ENCODE data around the gene PFDN6.
"Not testable (repeated sequence)": the region's sequence is repeated elsewhere in the genome, so short reads cannot be mapped to it uniquely, and the experiment has no call there.

PFDN6 gene

DNA sequence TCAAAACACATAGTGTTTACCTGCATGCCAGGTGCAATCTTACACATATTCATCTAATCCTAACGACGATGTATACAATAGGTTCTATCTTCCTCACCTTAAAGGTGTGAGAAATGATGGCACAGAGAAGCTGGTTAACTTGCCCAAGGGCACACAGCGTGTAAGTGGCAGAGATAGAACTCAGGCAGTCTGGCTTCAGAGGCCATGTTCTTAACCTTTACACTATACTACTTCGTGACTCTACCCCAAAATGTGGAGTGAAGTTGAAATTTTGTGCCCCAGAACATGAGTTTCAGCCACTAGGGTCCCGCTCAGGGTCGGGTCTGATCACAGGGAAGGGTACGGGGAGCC, 18.3 kb upstream of the PFDN6 start:
- Mint-ChIP-seq H3K4me3 (peak overlapping the region; percentile 96), H3K36me3 (peaks cover 23% of the 10 kb centered on the region), H3K27ac (peak overlapping the region; percentile 99), H3K9me3 (ENCODE audit: low read depth) (no peaks in the 10 kb centered on the region), H3K4me1 (ENCODE audit: low read depth) (peaks cover 35% of the 10 kb centered on the region), H3K27me3 (no peaks in the 10 kb centered on the region)

GRCh38 chr6:33271468-33272274, 17.7 kb upstream of the PFDN6 start, which contains the start of the genes RPS18 and VPS52:
RPS18 (plus strand) TSS chr6:33272075; CDS start chr6:33272120, 45 bp downstream.
VPS52 (minus strand) TSS chr6:33271876; CDS start chr6:33271675, 201 bp downstream.
- Mint-ChIP-seq H3K27ac (peak within 1 kb of the TSS; percentile 99), H3K36me3 (peaks cover 23% of the 10 kb centered on the region), H3K9me3 (ENCODE audit: low read depth) (no peaks in the 10 kb centered on the region), H3K4me3 (peak within 1 kb of the TSS; percentile 96), H3K27me3 (no peaks in the 10 kb centered on the region), H3K4me1 (ENCODE audit: low read depth) (peaks cover 41% of the 10 kb centered on the region)

GRCh38 chr6:33272275-33273128, 16.9 kb upstream of the PFDN6 start:
- H3K9me3 Mint-ChIP-seq (ENCODE audit: low read depth), result no peaks in the 10 kb centered on the region
- no peaks in the 10 kb centered on the region for H3K27me3 Mint-ChIP-seq
- peak overlapping the region; percentile 99 for H3K27ac Mint-ChIP-seq
- H3K4me1 Mint-ChIP-seq (ENCODE audit: low read depth), result peaks cover 43% of the 10 kb centered on the region
- peak overlapping the region; percentile 96 for H3K4me3 Mint-ChIP-seq
- H3K36me3 Mint-ChIP-seq, result peaks cover 23% of the 10 kb centered on the region

DNA sequence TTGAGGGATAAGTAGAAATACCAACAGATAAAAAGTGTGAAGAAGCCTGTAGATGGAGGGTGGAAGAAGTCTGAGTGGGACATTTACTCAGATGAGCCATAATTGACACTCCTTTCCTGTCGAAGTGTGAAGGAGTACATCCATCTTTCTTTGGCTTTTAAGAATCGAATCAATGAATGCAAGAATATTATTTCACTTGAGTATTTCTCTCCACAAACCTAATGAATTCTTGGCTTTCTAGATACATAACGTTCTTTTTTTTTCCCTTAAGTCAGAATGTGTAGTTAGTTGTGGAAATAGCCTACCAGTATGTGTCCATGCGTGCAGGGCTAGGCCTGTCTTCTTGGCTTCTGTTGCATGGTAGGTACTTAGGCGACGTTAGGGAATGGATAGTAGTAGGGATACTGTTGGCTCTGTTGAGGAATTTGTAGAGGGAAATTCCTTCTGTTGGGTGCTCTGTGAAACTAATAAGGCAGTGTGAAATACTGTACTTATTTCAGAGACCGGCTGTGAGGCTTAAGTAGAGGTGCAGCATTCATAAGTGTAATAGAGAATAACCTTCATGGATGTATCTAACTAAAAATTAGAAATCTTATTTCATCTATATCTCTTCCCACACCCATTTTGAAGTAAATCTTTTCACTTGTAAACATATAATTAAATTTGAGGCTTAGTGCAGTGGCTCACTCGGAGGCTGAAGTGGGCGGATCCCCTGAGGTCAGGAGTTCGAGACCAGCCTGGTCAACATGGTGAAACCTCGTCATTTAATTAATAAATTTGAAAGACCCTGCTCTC, 16.1 kb upstream of the PFDN6 start:
- Mint-ChIP-seq H3K27me3 (no peaks in the 10 kb centered on the region), H3K36me3 (peaks cover 23% of the 10 kb centered on the region)

GRCh38 chr6:33273924-33274902, 15.2 kb upstream of the PFDN6 start:
- H3K27me3 Mint-ChIP-seq, result no peaks in the 10 kb centered on the region
- peak overlapping the region; percentile 99 for H3K27ac Mint-ChIP-seq
- peaks cover 23% of the 10 kb centered on the region for H3K36me3 Mint-ChIP-seq
- H3K4me3 Mint-ChIP-seq, result peak overlapping the region; percentile 96
- no peaks in the 10 kb centered on the region for H3K9me3 Mint-ChIP-seq (ENCODE audit: low read depth)
- H3K4me1 Mint-ChIP-seq (ENCODE audit: low read depth), result peaks cover 55% of the 10 kb centered on the region

More for the DNA sequence above, 16.1 kb upstream of the PFDN6 start:
- Mint-ChIP-seq H3K4me1 (ENCODE audit: low read depth) (peaks cover 49% of the 10 kb centered on the region), H3K9me3 (ENCODE audit: low read depth) (no peaks in the 10 kb centered on the region), H3K4me3 (peak overlapping the region; percentile 96), H3K27ac (peak overlapping the region; percentile 99)

- peak overlapping the region; percentile 96 for H3K4me3 Mint-ChIP-seq
- H3K27me3 Mint-ChIP-seq; H3K9me3 Mint-ChIP-seq (ENCODE audit: low read depth): not testable (repeated sequence)
- H3K27ac Mint-ChIP-seq, result peak overlapping the region; percentile 88
- peaks cover 23% of the 10 kb centered on the region for H3K36me3 Mint-ChIP-seq
- H3K4me1 Mint-ChIP-seq (ENCODE audit: low read depth), result peaks cover 45% of the 10 kb centered on the region
Observed at GRCh38 chr6:33275795-33276580, 13.4 kb upstream of the PFDN6 start.

- Mint-ChIP-seq H3K27me3 (no peaks in the 10 kb centered on the region), H3K9me3 (ENCODE audit: low read depth) (no peaks in the 10 kb centered on the region), H3K4me3 (peak overlapping the region; percentile 96), H3K27ac (peak overlapping the region; percentile 88), H3K4me1 (ENCODE audit: low read depth) (peaks cover 43% of the 10 kb centered on the region), H3K36me3 (peaks cover 23% of the 10 kb centered on the region)
Observed at GRCh38 chr6:33276581-33276863, 12.9 kb upstream of the PFDN6 start.

- H3K27ac Mint-ChIP-seq, result peak within 1 kb of the TSS; percentile 88
Observed at GRCh38 chr6:33276864-33277662, 12.3 kb upstream of the PFDN6 start, which contains the start of gene B3GALT4. B3GALT4 (plus strand) TSS chr6:33277123; CDS start chr6:33277420, 297 bp downstream.

GRCh38 chr6:33277663-33278391, 11.6 kb upstream of the PFDN6 start:
- H3K4me1 Mint-ChIP-seq (ENCODE audit: low read depth), result peaks cover 43% of the 10 kb centered on the region
- peaks cover 18% of the 10 kb centered on the region for H3K36me3 Mint-ChIP-seq
- no peaks in the 10 kb centered on the region for H3K9me3 Mint-ChIP-seq (ENCODE audit: low read depth)
- no peaks in the 10 kb centered on the region for H3K27me3 Mint-ChIP-seq
- peak overlapping the region; percentile 84 for H3K27ac Mint-ChIP-seq
- H3K4me3 Mint-ChIP-seq, result peak overlapping the region; percentile 84

More at GRCh38 chr6:33276864-33277662, 12.3 kb upstream of the PFDN6 start, which contains the start of gene B3GALT4:
- peak within 1 kb of the TSS; percentile 96 for H3K4me3 Mint-ChIP-seq
- peaks cover 43% of the 10 kb centered on the region for H3K4me1 Mint-ChIP-seq (ENCODE audit: low read depth)
- H3K27me3 Mint-ChIP-seq, result no peaks in the 10 kb centered on the region
- no peaks in the 10 kb centered on the region for H3K9me3 Mint-ChIP-seq (ENCODE audit: low read depth)
- peaks cover 23% of the 10 kb centered on the region for H3K36me3 Mint-ChIP-seq

GRCh38 chr6:33278392-33278741, 11.0 kb upstream of the PFDN6 start:
- no peak overlapping the region for H3K27ac Mint-ChIP-seq
- peaks cover 13% of the 10 kb centered on the region for H3K36me3 Mint-ChIP-seq
- H3K4me1 Mint-ChIP-seq (ENCODE audit: low read depth), result peaks cover 40% of the 10 kb centered on the region
- H3K9me3 Mint-ChIP-seq (ENCODE audit: low read depth), result no peaks in the 10 kb centered on the region
- H3K4me3 Mint-ChIP-seq, result peak overlapping the region; percentile 84
- H3K27me3 Mint-ChIP-seq, result no peaks in the 10 kb centered on the region

DNA sequence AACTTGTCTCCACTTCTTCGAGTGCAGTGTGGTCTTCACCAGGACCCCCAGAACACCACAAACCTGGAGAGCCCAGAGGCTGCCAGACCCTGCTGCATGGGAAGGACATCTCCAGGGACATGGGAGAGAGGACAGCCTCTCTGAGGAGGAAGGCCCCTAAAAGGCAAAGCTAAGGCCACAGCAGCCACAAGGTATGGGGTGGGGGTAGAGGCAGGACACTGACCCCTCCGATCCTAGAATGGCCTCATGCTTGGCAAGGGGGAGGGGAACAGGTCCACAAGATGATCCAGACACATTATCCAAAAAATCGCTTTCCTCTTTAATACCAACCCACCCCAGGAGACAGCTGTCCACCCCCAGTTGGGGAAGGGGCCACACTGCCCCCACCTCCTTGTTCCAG, 10.6 kb upstream of the PFDN6 start:
- Mint-ChIP-seq H3K4me3 (no peak overlapping the region), H3K4me1 (ENCODE audit: low read depth) (peaks cover 40% of the 10 kb centered on the region), H3K27ac (no peak overlapping the region), H3K9me3 (ENCODE audit: low read depth) (no peaks in the 10 kb centered on the region), H3K36me3 (peaks cover 9% of the 10 kb centered on the region), H3K27me3 (no peaks in the 10 kb centered on the region)

GRCh38 chr6:33279257-33279695, 10.1 kb upstream of the PFDN6 start:
- peaks cover 7% of the 10 kb centered on the region for H3K36me3 Mint-ChIP-seq
- no peaks in the 10 kb centered on the region for H3K27me3 Mint-ChIP-seq
- H3K4me3 Mint-ChIP-seq, result no peak overlapping the region
- no peak overlapping the region for H3K27ac Mint-ChIP-seq
- no peaks in the 10 kb centered on the region for H3K9me3 Mint-ChIP-seq (ENCODE audit: low read depth)
- peaks cover 38% of the 10 kb centered on the region for H3K4me1 Mint-ChIP-seq (ENCODE audit: low read depth)

Measured in activated naive CD8-positive, alpha-beta T cell (primary cell).